SU-DHL-6 (cell line): Measurements from ENCODE around the gene LRRN2.

Experiments used
- EZH2phosphoT487 ChIP-seq: fragments of 200-600 bp; sonication (generic), shearing (Covaris generic); conservative IDR thresholded peaks from 2 replicates; pipeline ENCODE4 v1.6.1; 2018; ENCODE audit warnings: mild to moderate bottlenecking, antibody characterized with exemption, low read length, moderate library complexity, mixed read lengths
- TF ChIP-seq, protein P1 (sequence below): fragments of 200-600 bp; sonication (generic); IDR thresholded peaks from one replicate; pipeline ENCODE4 v1.5.1; 2017; ENCODE audit warnings: antibody characterized with exemption, mild to moderate bottlenecking, low read length, moderate library complexity; ENCODE audit not compliant: insufficient read depth, poor library complexity, severe bottlenecking

DNA sequence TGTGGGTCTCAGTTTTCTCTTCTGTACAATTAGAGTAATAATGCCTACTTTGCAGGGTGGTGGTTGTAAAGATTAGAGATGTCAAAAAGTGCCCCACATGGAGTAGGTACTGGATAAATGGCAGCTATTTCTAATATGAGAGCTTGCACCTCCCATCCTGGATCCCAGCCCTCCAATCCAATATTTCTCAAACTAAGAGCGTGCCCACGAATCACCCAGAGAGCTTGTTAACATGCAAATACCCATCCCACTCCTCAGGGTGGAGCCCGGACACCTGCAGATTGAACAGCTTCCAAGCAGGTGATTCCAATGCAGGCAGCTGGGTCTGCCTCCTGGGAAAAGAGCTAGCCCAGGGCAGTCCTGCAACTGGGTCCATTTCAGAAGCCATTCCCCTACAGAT lies 33.0 kb downstream of the LRRN2 start:
- TF ChIP-seq, protein P1, sequence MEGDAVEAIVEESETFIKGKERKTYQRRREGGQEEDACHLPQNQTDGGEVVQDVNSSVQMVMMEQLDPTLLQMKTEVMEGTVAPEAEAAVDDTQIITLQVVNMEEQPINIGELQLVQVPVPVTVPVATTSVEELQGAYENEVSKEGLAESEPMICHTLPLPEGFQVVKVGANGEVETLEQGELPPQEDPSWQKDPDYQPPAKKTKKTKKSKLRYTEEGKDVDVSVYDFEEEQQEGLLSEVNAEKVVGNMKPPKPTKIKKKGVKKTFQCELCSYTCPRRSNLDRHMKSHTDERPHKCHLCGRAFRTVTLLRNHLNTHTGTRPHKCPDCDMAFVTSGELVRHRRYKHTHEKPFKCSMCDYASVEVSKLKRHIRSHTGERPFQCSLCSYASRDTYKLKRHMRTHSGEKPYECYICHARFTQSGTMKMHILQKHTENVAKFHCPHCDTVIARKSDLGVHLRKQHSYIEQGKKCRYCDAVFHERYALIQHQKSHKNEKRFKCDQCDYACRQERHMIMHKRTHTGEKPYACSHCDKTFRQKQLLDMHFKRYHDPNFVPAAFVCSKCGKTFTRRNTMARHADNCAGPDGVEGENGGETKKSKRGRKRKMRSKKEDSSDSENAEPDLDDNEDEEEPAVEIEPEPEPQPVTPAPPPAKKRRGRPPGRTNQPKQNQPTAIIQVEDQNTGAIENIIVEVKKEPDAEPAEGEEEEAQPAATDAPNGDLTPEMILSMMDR, result no peak
- TF ChIP-seq EZH2phosphoT487, result no peak
